GM20000 (cell line): ENCODE data around the gene DPP10.

Experiments
- DNase-seq: peaks from one replicate; pipeline ENCODE4 v3.0.0; 2012; ENCODE audit warnings: low spot score
- CTCF ChIP-seq: IDR thresholded peaks from 2 replicates; pipeline ENCODE4 v1.5.1; 2012; ENCODE audit warnings: mild to moderate bottlenecking, control low read depth; ENCODE audit errors: extremely low read depth, missing control alignments

Gene DPP10

GRCh38 chr2:114436329-114436728, 6.1 kb upstream of the DPP10 start:
- no peak for TF ChIP-seq CTCF
- DNase-seq, result no peak

GRCh38 chr2:114446571-114446970, 4.1 kb downstream of the DPP10 start:
- DNase-seq, result no peak
- no peak for TF ChIP-seq CTCF

- TF ChIP-seq CTCF, result no peak
- DNase-seq, result no peak
Observed at GRCh38 chr2:114450639-114451038, 8.2 kb downstream of the DPP10 start.

DNA sequence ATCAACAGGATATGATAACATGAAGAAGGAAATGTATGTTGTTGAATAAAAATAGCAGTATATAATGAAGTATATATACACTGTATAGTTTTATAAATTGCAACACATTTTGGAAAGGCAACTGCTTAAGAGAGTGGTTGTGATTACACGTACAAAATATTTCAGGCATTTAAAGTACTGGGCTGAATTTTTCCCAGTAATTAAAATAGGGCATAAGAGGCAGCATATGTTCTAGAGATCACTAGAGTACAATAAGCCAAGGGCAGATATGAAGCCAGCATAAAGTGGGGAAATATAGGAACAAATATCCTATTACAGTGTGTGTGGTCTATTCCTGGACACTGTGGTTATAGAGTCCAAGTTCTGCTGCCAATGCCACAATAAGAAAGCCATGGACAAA, 14.1 kb downstream of the DPP10 start:
- no peak for DNase-seq
- TF ChIP-seq CTCF, result no peak

DNA sequence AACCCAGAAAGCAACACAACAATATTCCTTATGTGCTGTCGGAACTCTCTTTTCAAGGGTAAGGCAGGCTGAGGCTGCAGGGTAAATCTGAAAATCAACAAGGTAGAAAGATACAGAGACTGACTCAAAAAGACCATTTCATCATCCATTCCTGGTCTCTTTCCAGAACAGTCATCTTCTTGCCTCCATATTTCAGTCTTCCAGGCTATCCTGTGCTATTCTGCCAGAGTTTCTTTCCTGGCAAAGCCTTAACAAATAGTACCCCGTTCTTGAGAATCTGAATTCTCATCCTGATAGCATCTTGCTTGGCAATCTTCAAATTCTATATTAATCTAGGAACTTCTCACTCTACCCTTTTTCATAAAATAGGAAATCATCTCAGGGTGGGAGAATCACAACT, 15.5 kb downstream of the DPP10 start:
- no peak for DNase-seq
- no peak for TF ChIP-seq CTCF

DNA sequence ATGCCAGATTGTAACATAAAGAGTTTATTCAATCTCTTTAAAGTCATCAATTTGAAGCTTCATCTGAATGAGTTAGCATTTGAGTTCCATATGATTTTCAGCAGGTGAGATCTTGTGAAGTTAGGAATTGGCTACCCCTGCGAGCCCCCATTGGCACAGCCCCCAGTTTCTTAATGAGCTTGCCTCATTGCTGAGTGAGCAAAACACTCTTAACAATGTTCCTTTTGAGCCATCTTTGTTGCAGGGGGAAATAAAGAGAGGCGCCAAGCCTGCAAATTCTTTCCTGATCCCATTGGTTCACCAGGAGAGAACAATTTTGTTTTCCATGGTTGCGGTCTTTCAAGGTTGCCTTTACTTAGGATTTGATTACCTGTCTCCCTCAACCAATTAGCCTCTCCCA, 18.7 kb downstream of the DPP10 start:
- DNase-seq, result no peak
- no peak for TF ChIP-seq CTCF

GRCh38 chr2:114464961-114465706, 22.7 kb downstream of the DPP10 start:
- TF ChIP-seq CTCF, result no peak
- DNase-seq, result no peak
